DOHH2 (cell line): ENCODE measurements around the gene YBEY.

Experiments used
- EZH2phosphoT487 ChIP-seq: fragments of 200-600 bp; sonication (generic); IDR thresholded peaks from 2 replicates; pipeline ENCODE4 v1.6.1; 2017; ENCODE audit warnings: borderline replicate concordance, mild to moderate bottlenecking, antibody characterized with exemption, low read length, moderate library complexity, mixed read lengths
- TF ChIP-seq, protein P1 (sequence below): fragments of 200-600 bp; sonication (generic); IDR thresholded peaks from one replicate; pipeline ENCODE4 v1.5.1; 2014; ENCODE audit warnings: antibody characterized with exemption, mild to moderate bottlenecking, low read depth, low read length; ENCODE audit not compliant: poor library complexity, severe bottlenecking

- TF ChIP-seq EZH2phosphoT487, result no peak
- TF ChIP-seq, protein P1, sequence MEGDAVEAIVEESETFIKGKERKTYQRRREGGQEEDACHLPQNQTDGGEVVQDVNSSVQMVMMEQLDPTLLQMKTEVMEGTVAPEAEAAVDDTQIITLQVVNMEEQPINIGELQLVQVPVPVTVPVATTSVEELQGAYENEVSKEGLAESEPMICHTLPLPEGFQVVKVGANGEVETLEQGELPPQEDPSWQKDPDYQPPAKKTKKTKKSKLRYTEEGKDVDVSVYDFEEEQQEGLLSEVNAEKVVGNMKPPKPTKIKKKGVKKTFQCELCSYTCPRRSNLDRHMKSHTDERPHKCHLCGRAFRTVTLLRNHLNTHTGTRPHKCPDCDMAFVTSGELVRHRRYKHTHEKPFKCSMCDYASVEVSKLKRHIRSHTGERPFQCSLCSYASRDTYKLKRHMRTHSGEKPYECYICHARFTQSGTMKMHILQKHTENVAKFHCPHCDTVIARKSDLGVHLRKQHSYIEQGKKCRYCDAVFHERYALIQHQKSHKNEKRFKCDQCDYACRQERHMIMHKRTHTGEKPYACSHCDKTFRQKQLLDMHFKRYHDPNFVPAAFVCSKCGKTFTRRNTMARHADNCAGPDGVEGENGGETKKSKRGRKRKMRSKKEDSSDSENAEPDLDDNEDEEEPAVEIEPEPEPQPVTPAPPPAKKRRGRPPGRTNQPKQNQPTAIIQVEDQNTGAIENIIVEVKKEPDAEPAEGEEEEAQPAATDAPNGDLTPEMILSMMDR, result no peak
Observed at GRCh38 chr21:46248827-46249226, 37.3 kb upstream of the YBEY start.
